ENCODE measurements around the gene KNOP1. TPM values are rescaled to one million over a fixed set of nuclear protein-coding genes. Genes with fewer than 3 reads are reported as not detected.
"Not testable (repeated sequence)": the region's sequence is repeated elsewhere in the genome, so short reads cannot be mapped to it uniquely, and the experiment has no call there.

The KNOP1 gene
- total RNA-seq, 1 donor: 4.3 TPM

DNA sequence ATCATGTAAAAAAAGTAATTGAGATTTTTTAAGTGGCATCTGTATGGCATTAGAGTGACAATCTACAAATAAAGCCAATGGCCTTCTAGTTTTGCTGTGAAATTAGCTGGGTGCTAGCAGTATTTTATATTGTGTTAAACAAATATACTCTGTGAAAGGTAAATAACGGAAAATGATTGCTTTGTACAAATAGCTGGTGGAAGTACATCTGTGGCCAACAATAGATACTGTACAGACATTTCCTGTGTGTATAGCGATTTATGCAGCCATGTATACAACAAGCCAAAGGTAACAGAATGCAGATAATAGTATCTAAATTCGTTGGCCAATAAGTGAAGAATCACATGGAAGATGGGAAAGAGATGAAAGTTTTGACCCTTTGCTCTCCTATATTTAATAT, 26.6 kb upstream of the KNOP1 start:
- no peak for DNase-seq (ENCODE audit: low read depth in 2 of 3, low spot score in 2 of 3)

- no peak for DNase-seq (ENCODE audit: low read depth in 2 of 3, low spot score in 2 of 3)
These were observed 25.8 kb upstream of the KNOP1 start for GRCh38 chr16:19743816-19744159.

- DNase-seq (ENCODE audit: low read depth in 2 of 3, low spot score in 2 of 3): no peak
These were observed 23.3 kb upstream of the KNOP1 start for GRCh38 chr16:19741354-19741753.

DNA sequence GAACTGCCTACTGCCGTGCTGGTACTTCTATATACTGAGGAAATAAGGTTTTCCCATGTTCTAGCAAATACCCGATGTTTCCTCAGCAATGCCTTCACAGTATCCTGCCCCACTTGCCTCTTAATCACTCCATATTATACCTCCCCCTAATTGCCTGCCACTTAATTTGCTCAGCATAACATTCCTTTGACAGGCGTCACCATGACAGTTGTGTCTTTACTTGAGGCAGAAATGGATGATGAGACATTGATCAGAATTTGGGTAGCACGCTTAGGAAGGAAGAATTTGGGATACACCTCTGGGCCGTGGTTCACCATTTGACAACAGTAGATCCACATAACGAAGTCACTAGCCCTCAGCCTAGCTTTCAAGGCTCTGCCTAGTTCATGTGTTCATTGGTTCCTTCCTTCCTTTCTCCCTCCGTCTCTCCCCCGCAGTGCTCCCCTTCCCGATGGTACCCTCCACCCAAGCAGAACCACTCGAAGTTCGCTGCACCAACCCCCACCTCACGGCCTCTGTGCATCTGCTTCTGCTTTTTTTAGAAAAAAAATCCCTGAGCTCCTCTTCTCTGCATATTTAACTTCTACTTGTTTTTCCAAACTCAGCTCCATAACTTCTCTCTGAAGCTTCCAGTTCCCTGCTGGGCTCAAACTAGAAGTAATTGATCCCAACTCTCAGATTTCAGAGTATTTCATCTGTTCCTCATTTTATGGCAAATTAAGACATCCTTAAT, 19.4 kb upstream of the KNOP1 start:
- peak in 1 of 3 donors; percentile 26 for DNase-seq (ENCODE audit: low read depth in 2 of 3, low spot score in 2 of 3)

GRCh38 chr16:19735074-19735867, 17.2 kb upstream of the KNOP1 start:
- no peak for DNase-seq (ENCODE audit: low read depth in 2 of 3, low spot score in 2 of 3)

DNA sequence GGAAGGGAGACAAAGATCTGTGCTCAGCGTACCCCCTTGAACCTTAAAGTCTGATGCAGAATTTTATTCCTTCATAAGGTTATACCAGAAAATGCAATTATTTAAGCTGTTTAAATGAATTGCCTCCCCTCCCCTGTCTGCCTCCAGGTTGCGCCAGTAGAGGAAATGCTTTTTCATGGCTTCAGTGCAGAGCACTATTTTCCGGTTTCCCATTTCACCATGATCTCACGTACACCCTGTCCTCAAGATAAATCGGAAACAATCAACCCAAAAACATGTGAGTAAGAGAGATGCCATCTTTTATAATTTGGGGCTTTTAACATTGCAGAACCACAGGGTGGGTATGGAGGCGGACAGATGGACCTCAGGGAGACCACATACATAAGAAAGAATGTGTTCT, 15.5 kb upstream of the KNOP1 start:
- DNase-seq (ENCODE audit: low read depth in 2 of 3, low spot score in 2 of 3): no peak

DNA sequence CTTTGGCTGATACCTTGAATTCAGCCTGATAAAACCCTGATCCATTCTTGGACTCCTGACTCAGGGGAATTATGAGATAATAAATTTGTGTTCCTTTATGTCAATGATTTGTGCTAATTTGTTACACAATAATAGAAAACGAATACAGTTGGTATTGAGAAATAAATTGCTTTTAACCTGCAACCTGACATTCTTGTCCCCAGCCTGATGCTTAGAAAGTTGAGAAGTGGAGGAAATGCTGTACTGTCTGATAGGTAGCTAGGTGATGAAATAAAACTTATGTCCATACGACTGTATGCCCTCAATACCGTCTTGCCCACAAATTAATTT, 10.6 kb upstream of the KNOP1 start:
- no peak for DNase-seq (ENCODE audit: low read depth in 2 of 3, low spot score in 2 of 3)

- DNase-seq (ENCODE audit: low read depth in 2 of 3, low spot score in 2 of 3): no peak
These were observed 5.0 kb upstream of the KNOP1 start for GRCh38 chr16:19722981-19723380.

DNA sequence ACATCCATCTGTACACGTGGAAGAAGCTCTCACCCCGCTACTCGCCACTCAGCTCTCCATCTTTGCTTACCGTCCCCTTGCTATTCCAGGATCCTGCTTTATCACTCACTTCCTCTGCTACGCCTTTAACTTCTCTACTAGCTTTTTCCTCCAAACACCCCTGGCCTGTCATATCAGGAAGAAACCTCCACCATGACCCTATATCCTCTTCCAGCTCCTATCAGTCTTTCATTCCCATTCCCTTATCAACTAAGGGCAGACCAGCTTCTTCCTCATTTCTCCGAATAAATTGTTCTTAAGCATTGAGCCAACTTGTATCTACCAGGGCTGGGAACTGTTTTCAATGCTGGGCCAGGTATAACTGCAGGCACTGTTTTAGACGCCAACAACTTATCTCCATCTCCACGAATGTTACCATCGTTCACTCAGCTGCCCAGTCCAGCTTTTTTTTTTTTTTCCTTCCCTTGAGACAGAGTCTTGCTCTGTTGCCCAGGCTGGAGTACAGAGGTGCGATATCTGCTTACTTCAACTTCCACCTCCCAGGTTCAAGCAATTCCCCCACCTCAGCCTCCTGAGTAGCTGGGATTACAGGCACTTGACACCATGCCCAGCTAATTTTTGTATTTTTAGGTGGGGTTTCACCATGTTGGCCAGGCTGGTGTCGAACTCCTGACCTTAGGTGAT, 4.4 kb upstream of the KNOP1 start:
- no peak for DNase-seq (ENCODE audit: low read depth in 2 of 3, low spot score in 2 of 3)

GRCh38 chr16:19718624-19718965, 568 bp upstream of the KNOP1 start:
- DNase-seq (ENCODE audit: low read depth in 2 of 3, low spot score in 2 of 3): no peak

DNA sequence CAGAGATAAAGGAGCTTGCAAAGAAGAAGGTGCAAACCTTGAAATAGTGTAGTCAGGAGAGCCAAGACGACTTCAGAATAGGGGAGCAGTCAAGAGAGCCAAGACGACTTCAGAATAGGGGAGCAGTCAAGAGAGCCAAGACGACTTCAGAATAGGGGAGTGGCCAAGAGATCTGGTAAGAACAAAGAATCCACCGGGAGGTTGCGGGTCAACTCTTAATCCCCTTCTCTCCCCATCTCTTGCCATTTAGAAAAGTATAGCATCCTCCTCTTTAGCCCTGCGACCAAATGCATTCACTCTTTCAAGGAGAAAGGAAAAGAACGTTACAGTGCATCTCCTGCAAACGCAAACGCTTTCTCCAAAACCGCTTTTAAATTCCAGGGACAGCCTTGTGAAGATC, 713 bp downstream of the KNOP1 start:
- DNase-seq (ENCODE audit: low read depth in 2 of 3, low spot score in 2 of 3): no peak

- not testable (repeated sequence) for DNase-seq (ENCODE audit: low read depth in 2 of 3, low spot score in 2 of 3)
These were observed 1.3 kb downstream of the KNOP1 start for GRCh38 chr16:19716728-19717127.

- no peak for DNase-seq (ENCODE audit: low read depth in 2 of 3, low spot score in 2 of 3)
These were observed 1.8 kb downstream of the KNOP1 start for GRCh38 chr16:19716183-19716582.

GRCh38 chr16:19715566-19715965, 2.5 kb downstream of the KNOP1 start:
- no peak for DNase-seq (ENCODE audit: low read depth in 2 of 3, low spot score in 2 of 3)

- no peak for DNase-seq (ENCODE audit: low read depth in 2 of 3, low spot score in 2 of 3)
These were observed 4.3 kb downstream of the KNOP1 start for GRCh38 chr16:19713697-19714096.

DNA sequence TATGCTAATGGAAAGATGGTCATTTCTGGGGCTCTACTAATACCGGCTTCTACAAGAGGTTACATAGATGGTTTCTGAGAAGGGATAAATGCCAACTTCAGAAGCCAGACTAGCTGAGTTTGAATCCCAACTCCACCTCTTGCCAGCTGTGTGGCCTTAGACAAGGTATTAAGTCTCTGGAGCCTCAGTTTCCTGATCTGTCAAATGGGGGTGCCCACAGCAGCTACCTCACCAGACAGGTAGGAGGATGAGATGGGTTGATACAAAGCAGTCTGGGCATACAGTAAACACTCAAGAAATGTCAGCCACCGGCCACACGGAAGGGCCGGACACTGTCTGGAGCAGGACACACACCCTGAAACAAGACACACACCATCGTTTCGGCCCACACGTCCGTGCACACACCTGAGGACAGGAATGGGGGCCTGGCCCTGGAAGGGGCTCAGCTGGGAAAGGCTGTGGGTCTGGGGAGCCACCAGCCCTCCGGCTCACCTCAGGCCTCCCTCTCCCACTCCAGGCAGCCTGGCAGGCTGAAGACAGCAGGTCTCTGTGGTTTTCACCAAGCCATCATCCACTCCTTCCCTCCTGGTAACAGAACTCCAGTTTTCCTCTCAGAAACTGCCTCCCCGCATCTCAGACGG, 5.5 kb downstream of the KNOP1 start:
- DNase-seq (ENCODE audit: low read depth in 2 of 3, low spot score in 2 of 3): no peak

GRCh38 chr16:19711643-19712042, 6.4 kb downstream of the KNOP1 start:
- DNase-seq (ENCODE audit: low read depth in 2 of 3, low spot score in 2 of 3): no peak

DNA sequence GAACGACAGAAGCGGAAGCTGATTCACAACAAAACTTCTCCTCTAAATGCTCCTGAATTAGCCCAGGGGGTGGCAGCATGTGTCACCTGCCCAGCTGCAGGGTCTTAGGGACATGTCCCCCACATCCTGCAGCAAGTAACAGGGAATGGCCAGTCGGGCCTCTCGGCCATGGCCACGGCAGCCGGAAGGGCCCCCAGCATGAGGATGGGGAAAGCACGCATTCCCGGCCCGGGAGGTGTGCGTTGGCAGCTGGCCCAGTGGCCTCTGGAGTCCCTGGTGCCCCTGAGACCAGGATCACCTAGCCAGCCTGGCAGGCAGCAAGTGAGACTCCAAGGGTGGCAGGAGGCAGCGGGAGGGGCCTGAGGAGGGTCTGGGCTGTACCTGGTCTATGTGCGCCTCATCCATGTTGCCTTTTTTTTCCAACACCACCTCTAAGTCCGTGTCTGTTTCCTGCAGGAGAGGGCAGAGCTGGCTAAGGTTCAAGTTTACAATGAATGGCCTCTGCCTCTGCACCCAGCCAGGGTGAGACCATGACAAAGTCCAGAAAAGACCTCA, 7.0 kb downstream of the KNOP1 start:
- DNase-seq (ENCODE audit: low read depth in 2 of 3, low spot score in 2 of 3): no peak

- DNase-seq (ENCODE audit: low read depth in 2 of 3, low spot score in 2 of 3): no peak
These were observed 7.7 kb downstream of the KNOP1 start for GRCh38 chr16:19710191-19710908.

DNA sequence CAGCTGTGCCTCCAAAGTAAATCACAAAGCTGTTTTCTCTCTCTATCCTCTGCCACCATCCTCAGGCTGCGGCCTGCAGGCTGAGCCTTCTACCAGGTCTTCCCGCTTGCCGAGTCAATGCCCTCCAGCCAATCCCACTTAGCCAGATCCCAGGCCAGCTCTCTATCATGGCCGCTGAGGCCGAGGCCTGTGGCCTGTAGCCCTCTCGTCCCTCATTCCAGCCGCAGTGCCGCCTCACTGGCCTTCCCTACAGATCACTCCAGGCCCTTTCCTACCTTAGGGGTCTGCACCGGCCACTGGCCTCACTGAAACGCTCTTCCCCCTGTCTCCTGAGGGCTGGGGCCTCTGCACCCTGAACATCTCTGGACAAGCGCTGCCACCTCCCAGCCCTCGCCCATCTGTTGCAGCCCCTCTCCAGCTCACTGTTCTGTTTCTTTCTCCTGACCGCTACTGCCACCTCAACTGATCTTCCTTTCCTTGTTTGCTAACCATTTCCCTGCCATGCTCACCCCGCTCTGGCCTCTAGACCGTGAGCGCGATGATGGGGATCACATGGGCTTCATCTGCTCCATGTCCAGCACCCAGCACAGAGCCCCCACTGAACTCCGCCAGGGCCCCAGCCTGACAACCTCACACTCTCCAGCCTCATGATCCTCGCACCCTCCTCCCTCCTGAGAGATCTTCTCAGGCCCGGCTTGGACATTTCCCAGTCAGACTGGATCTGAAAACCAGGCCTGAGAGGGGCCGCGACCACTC, 8.5 kb downstream of the KNOP1 start:
- no peak for DNase-seq (ENCODE audit: low read depth in 2 of 3, low spot score in 2 of 3)
